HEK293 (cell line): ENCODE results near the gene TNFAIP1.

Experiments used
- ATF2 ChIP-seq: fragments of 450-650 bp; formaldehyde crosslinking; IDR thresholded peaks from 2 replicates; pipeline ENCODE4 v1.5.1; 2016; ENCODE audit warnings: missing biosample characterization, missing genetic modification characterization, low read depth
- IKZF3 ChIP-seq: fragments of 450-650 bp; IDR thresholded peaks from 2 replicates; pipeline ENCODE4 v1.5.0; 2018; ENCODE audit warnings: missing biosample characterization, mild to moderate bottlenecking, missing genetic modification characterization, moderate library complexity
- INSM2 ChIP-seq: fragments of 450-650 bp; formaldehyde crosslinking; IDR thresholded peaks from 2 replicates; pipeline ENCODE4 v1.5.1; 2016; ENCODE audit warnings: missing biosample characterization, missing genetic modification characterization
- PRDM6 ChIP-seq: fragments of 450-650 bp; formaldehyde crosslinking; IDR thresholded peaks from 2 replicates; pipeline ENCODE4 v1.5.1; 2017; ENCODE audit warnings: missing biosample characterization, missing genetic modification characterization
- REST ChIP-seq: fragments of 450-650 bp; formaldehyde crosslinking; IDR thresholded peaks from 2 replicates; pipeline ENCODE4 v1.5.1; 2016; ENCODE audit warnings: missing biosample characterization, missing genetic modification characterization
- TRIM28 ChIP-seq: IDR thresholded peaks from 2 replicates; pipeline ENCODE4 v1.6.1; 2011; ENCODE audit warnings: low read length, control low read depth, borderline replicate concordance
- ZBTB21 ChIP-seq: fragments of 450-650 bp; formaldehyde crosslinking; IDR thresholded peaks from 2 replicates; pipeline ENCODE4 v1.5.1; 2017; ENCODE audit warnings: missing biosample characterization, missing genetic modification characterization
- ZNF132 ChIP-seq: fragments of 450-650 bp; formaldehyde crosslinking; IDR thresholded peaks from 2 replicates; pipeline ENCODE4 v1.5.1; 2017; ENCODE audit warnings: missing biosample characterization, missing genetic modification characterization, borderline replicate concordance
- ZNF202 ChIP-seq: fragments of 450-650 bp; formaldehyde crosslinking; IDR thresholded peaks from 2 replicates; pipeline ENCODE4 v1.5.1; 2016; ENCODE audit warnings: missing biosample characterization, missing genetic modification characterization, borderline replicate concordance
- ZNF24 ChIP-seq: fragments of 450-650 bp; formaldehyde crosslinking; IDR thresholded peaks from 2 replicates; pipeline ENCODE4 v1.5.1; 2016; ENCODE audit warnings: missing biosample characterization, missing genetic modification characterization
- ZNF302 ChIP-seq: fragments of 450-650 bp; formaldehyde crosslinking; IDR thresholded peaks from 2 replicates; pipeline ENCODE4 v1.5.1; 2016; ENCODE audit warnings: missing biosample characterization, missing genetic modification characterization, low read depth
- ZNF335 ChIP-seq: fragments of 450-650 bp; formaldehyde crosslinking; conservative IDR thresholded peaks from 2 replicates; pipeline ENCODE4 v1.5.1; 2016; ENCODE audit warnings: missing biosample characterization, missing genetic modification characterization
- ZNF362 ChIP-seq: fragments of 450-650 bp; formaldehyde crosslinking; IDR thresholded peaks from 2 replicates; pipeline ENCODE4 v1.5.1; 2016; ENCODE audit warnings: missing biosample characterization, missing genetic modification characterization
- ZNF391 ChIP-seq: fragments of 450-650 bp; formaldehyde crosslinking; IDR thresholded peaks from 2 replicates; pipeline ENCODE4 v1.5.1; 2016; ENCODE audit warnings: low read depth, missing biosample characterization, missing genetic modification characterization, borderline replicate concordance
- ZNF449 ChIP-seq: fragments of 450-650 bp; formaldehyde crosslinking; IDR thresholded peaks from 2 replicates; pipeline ENCODE4 v1.5.1; 2017; ENCODE audit warnings: missing biosample characterization, mild to moderate bottlenecking, missing genetic modification characterization, moderate library complexity
- ZNF600 ChIP-seq: fragments of 450-650 bp; formaldehyde crosslinking; IDR thresholded peaks from 2 replicates; pipeline ENCODE4 v1.5.1; 2016; ENCODE audit warnings: missing biosample characterization, missing genetic modification characterization
- ZNF623 ChIP-seq: fragments of 450-650 bp; formaldehyde crosslinking; IDR thresholded peaks from 2 replicates; pipeline ENCODE4 v1.5.1; 2016; ENCODE audit warnings: missing biosample characterization, missing genetic modification characterization
- ZNF645 ChIP-seq: fragments of 450-650 bp; formaldehyde crosslinking; IDR thresholded peaks from 2 replicates; pipeline ENCODE4; 2016; ENCODE audit warnings: missing biosample characterization, missing genetic modification characterization
- ZNF704 ChIP-seq: fragments of 450-650 bp; formaldehyde crosslinking; IDR thresholded peaks from 2 replicates; pipeline ENCODE4 v1.5.1; 2016; ENCODE audit warnings: missing biosample characterization, missing genetic modification characterization
- ZNF768 ChIP-seq: fragments of 450-650 bp; formaldehyde crosslinking; IDR thresholded peaks from 2 replicates; pipeline ENCODE4 v1.5.1; 2018; ENCODE audit warnings: missing biosample characterization, mild to moderate bottlenecking, missing genetic modification characterization
- ZSCAN16 ChIP-seq: fragments of 450-650 bp; formaldehyde crosslinking; IDR thresholded peaks from 2 replicates; pipeline ENCODE4 v1.5.1; 2016; ENCODE audit warnings: missing biosample characterization, missing genetic modification characterization
- ZSCAN4 ChIP-seq: fragments of 450-650 bp; formaldehyde crosslinking; IDR thresholded peaks from 2 replicates; pipeline ENCODE4 v1.5.1; 2017; ENCODE audit warnings: missing biosample characterization, missing genetic modification characterization

The TNFAIP1 gene

GRCh38 chr17:28371245-28372202 is 36.0 kb downstream of the TNFAIP1 start, which contains the start of gene SARM1 (continued):
- TF ChIP-seq ZNF24 (tag by site-specific recombination) (peak; percentile 65; the same call in 1 of the 2 replicates), ZNF391 (tag by site-specific recombination) (0 out of 2 replicates have a peak, but pooled peaks have one; percentile 50), ZNF645 (tag by site-specific recombination) (peak; percentile 80; the same call in 1 of the 2 replicates), ZNF335 (peak; percentile 98), ZNF202 (no peak), ATF2 (tag by site-specific recombination) (no peak), ZNF449 (tag by site-specific recombination) (no peak), ZNF362 (no peak), ZBTB21 (no peak), ZNF623 (tag by site-specific recombination) (no peak), ZNF768 (tag by site-specific recombination) (no peak; the same call in 1 of the 2 replicates), ZNF704 (no peak), TRIM28 (no peak), ZNF600 (tag by site-specific recombination) (peak; percentile 56), ZSCAN4 (tag by site-specific recombination) (no peak), ZSCAN16 (tag by site-specific recombination) (no peak), PRDM6 (tag by site-specific recombination) (no peak), INSM2 (tag by site-specific recombination) (peak; percentile 48; the same call in 1 of the 2 replicates), ZNF302 (tag by site-specific recombination) (0 out of 2 replicates have a peak, but pooled peaks have one; percentile 23), ZNF132 (tag by site-specific recombination) (no peak), REST (peak; percentile 54; the same call in 1 of the 2 replicates), IKZF3 (tag by site-specific recombination) (peak; percentile 47)
